GM19239 (cell line): ENCODE results near the gene PRSS8.

Experiments used
- DNase-seq: peaks from one replicate; pipeline ENCODE4 v3.0.0; 2011; ENCODE audit warnings: low spot score; ENCODE audit not compliant: insufficient read length
- FAIRE-seq: peaks from 2 replicates; lab custom pipeline; 2011; peaks lifted over from hg19 to GRCh38; lab: Jason Lieb, UNC

PRSS8 gene

DNA sequence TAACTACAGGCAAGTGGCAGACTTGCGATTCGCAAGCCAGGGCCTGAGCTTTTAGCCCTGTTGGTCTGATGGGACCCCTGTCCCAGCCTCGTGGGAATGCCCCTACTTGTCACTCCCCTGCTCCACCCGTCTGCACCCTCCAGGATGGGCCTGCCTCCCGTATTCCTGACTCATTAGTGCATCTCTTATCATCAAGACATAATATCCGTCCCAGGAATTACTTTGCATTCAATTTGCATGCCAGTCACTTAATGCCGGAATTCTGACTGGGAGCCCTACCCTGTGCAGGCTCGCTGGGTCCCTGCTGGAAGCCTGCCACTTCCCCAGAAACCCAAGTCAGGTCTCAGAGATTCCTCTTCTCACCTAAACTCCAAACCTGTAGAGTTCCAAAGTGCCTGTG is 50.1 kb downstream of the PRSS8 start:
- DNase-seq, result no peak
- FAIRE-seq, result no peak

DNA sequence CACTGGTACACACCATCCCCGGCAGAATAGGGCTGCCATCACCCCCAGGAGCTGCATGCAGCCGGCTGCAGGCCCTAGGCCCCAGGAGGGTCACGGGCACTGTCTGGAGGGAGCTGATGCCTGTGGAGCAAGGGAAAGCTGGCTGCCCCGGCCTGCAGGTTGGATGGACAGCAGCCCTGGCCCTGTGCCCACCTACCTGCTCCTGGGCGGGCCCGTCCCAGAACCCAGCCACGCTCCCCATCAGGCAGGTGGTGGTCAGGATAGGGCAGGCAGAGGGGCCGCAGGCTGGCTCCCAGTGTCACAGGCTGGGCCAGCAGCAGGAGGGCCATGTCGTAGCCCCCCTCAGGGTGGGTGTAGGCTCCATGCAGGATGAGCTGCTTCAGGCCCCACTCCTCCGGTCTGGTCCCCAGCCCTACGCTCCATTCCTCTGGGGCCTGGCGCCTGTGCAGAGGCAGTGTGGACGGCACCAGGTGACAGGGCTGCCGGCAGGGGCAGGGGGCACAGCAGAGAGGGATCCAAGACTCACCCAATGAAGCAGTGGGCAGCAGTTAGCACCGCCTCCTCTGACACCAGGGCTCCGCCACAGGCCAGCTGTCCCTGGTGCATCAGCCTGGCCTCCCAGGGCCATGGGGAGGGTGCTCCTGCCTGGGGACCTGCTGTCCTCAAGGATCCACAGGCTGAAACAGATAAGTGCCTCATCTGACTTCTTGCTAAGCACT is 50.8 kb downstream of the PRSS8 start:
- no peak for FAIRE-seq

DNA sequence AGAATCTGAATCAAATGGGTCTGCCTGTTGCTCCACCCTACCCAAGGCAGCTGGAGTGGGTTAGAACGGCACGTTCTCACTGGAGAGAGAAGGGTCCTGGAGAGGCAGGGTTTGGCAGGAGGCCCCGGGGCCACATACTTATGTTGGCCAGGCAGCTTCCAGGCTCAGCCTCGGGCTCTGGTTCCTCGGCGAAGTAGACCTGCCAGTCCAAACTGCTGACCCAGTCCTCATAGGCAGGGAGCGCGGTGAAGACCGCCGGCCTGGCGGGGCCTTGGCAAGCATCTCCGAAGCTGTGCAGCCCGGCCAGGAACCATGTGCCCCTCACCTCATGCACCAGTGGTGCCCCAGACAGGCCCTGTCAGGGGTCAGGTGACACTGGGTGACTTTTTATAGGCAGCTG is 51.5 kb downstream of the PRSS8 start:
- DNase-seq, result no peak
- no peak for FAIRE-seq

More for the DNA sequence above, 50.8 kb downstream of the PRSS8 start:
- DNase-seq, result no peak

DNA sequence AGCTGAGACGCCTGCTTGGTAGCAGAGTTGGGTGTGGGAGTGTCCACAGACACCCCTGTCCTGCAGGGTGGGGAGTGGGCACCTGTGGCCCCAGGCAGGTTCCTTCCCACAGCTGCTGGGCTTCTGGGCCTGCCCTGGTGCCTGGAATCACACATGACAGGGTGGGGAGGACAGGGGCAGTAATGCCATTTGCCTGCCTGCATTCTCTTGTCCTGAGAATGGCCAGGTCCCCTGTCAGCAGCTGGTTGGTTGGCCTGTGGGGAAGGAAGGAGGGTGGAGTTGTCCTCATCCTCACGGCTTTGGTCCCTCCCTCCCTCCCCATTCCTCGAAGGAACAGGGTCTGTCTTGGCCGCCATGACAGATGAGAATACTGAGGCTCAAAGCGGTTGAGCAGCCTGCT is 52.0 kb downstream of the PRSS8 start:
- no peak for DNase-seq
- no peak for FAIRE-seq

DNA sequence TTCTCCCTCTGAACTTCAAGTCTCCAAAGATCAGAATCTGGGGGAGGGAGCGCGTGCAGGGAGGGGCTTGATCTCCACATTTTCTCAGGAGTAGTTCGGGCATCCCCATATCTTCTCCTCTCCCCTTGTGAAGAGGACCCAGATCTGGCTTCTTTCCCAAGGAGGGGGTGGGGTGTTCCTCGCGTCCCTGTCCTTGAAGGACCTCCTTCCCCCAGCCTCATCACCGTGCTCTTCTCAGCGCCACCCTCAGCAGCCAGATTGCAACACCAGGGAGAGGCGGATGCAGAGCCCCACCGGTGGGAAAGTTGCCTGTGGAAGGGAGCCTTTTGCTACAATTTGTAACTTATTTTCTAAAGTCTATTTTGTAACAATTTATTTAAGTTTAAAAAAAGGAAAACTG is 52.4 kb downstream of the PRSS8 start:
- FAIRE-seq, result no peak
- no peak for DNase-seq

DNA sequence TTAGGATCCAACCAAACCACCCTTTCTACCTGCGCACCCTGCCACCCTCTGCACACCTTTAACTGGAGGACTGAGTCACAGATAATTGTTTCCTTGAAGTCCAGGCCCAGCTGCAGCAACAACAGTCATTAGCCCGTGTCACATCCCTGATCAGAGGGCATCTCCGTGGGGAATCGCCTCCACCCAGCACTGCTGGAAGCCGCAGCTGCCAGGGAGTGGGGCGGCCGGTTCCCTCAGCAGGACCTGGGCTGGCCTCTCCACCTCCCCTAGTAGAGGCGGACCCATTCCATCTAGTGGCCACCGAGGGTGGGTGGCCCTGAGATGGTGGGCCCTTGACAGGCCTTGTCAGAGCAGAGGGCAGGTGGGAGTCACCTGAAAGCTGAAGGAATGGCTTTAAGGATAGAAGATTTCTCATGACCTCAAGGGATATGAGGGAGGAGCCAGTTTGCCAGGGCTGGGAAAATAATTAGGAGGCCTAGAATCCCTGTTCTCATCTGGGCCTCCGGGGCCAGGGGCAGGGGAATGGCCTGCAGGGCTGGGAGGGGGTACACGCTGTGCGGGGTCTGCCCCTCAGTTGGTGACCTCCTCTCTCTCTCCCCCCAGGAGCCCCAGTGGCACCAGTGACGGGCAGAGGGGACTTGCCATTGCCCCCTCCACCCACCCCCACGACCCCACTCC is 53.0 kb downstream of the PRSS8 start:
- DNase-seq (no peak), FAIRE-seq (no peak)
